GM20431 (cell line): Measurements from ENCODE around the gene ZNF655.
"Not testable (repeated sequence)": the region's sequence is repeated elsewhere in the genome, so short reads cannot be mapped to it uniquely, and the experiment has no call there.

Experiments
- in situ Hi-C: fragments of 300-500 bp; cut with MseI, MboI; formaldehyde crosslinking; loops from one replicate; pipeline ENCODE4 v1.15.0; 2020; ENCODE audit warnings: low sequenced_read_pairs; ENCODE audit not compliant: unreplicated experiment

The ZNF655 gene

DNA sequence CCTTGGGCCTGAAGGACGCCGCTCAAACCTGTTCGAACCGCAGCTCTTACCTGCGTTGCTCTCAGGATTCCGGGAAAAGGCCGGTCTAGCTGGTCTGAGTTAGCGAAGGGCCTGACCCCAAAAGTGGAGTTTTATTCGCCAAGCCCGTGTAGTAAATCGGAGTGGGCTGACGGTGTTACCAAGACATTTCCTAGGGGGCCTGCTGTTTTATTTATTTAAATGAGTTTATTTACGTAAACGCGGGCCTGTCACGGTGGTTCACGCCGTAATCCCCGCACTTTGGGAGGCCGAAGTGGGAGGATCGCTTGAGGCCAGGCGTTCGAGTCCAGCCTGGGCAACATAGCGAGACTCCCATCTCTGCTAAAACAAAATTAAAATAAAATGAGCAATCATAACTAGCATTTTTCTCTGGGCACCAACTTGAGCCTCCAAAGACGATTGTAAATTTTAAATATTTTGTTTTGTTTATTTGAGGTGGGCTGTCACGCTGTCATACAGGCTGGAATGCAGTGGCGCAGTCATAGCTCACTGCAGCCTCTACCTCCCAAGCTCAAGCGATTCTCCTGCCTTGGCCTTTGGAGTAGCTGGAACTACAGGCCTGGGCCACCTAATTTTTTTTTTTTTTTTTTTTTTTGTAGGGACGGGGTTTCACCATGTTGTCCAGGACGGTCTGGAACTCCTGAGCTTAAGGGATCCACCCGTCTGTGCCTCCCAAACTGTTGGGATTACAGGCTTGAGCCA is 903 bp downstream of the ZNF655 start:
- in situ Hi-C loops: no loop called here

DNA sequence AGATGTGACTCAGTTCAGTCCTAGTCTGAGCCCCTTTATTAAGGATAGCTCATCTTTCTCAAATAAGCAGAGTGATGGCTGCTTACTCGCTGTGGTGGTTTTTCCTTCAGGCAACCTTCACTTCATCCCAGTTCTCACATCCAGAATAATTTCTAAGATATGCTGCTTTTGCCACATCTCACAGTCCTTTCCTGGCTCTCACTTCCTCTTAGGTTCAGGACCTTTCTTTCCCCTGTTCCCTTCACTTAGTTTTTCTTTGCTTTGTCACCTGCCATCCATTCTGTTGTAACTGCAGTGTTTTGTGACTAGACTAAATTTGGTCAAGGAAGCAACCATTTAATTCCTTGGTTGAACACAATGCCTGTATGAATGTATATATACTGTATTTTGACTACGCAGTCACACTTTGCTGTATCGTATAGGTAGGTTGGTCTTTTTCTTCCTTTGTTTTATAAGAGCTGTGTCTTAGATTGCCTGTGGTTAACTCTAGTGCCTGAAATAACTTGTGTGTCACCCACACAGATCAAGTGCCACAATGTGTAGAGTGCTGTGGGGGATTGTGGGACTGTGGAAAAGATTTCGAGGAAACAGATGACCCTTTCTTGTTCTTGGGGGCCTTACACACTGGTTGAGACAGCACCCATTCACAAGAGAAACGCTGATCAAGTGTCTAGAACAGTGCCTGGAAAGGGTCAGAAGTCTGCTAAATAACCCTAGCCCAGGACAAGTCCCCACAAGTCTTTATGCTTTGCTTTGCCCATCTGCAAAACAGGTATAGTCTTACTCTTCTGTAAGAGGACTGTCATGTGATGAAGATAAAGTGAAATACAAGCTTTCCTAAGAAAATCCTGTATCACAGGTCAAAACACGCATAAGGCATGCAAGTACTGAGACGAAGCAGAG is 2.6 kb downstream of the ZNF655 start:
- in situ Hi-C loops: no loop called here

DNA sequence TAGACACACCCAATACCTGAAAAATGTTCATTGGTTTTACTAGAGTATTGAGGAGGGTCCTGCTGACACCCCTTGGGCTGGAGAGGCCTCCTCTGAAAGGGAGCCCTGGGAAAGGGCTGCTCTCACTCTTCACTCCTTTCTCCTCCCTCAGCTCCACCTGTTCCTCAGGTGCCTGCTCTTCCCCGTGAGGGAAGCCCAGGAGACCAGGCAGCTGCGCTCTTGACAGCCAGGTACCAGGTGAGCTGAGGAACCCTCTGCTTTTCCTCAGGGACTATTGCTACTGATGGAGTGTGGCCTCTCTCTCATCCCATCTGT is 3.3 kb downstream of the ZNF655 start:
- in situ Hi-C loops: no loop called here

DNA sequence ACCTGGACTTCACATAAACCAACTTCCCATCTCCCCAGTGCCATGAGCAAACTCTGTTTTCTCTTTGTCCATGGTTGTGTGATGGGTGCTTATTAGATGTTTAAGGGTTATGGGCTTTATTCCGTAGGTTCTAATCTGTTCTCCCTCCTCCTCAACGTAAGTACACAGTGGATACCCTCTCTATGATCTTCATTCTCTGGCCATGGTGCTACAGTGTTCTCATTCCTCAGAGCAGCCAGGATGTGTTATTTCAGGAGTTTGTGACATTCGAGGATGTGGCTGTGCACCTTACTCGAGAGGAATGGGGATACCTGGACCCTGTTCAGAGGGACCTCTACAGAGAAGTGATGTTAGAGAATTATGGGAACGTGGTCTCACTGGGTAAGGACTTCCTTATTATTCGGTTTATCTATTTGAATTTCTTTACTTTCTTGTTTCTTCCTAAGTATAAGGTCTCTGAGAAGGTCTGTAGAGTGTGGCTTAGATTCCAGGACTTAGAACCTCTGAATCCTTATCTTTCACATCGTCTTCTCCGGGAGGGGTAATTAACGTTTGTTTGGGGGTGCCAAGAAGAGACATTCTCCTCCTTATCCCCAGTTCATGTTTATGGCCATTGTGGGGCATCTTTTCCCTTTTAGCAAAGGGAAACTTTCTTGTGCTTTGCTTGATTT is 3.8 kb downstream of the ZNF655 start:
- in situ Hi-C loops: no loop called here

DNA sequence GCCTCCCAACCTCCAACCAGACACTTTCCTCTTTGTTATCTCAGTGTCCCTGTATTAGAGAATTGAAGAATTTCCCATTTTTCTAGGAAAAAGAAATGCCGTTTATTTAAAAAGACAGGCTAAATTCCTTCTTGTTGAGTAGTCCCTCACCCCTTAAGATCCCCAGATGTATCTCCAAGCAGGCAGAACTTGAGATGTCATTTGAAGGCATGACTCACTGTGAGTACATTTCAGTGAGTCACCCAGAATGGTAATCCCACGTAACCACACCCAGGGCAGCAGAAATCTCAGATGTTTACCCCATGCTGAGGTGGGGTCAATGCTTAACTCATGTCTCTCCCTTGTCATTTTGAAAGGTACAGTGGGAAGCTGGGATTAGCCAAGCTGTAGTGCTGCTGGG is 4.4 kb downstream of the ZNF655 start:
- in situ Hi-C loops: no loop called here

DNA sequence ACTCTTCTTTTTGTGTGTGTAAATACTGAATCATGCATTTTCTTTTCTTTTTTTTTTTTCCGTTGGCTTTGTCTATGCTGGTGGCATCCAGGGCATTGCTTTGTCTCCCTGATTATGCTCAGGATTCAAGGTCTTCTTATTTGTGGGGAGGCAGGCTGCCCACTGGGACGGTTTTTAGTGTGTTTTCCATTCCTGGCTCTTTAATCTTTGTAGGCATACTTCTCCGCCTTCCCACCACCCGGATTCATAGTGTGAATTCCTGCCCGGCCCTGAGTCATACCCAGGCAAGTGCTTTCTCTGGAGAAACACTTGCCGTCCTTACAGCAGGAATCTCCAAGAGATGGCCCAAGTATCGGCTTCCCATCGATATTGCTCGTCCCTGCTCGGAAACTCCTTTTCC is 5.2 kb downstream of the ZNF655 start:
- in situ Hi-C loops: no loop called here

DNA sequence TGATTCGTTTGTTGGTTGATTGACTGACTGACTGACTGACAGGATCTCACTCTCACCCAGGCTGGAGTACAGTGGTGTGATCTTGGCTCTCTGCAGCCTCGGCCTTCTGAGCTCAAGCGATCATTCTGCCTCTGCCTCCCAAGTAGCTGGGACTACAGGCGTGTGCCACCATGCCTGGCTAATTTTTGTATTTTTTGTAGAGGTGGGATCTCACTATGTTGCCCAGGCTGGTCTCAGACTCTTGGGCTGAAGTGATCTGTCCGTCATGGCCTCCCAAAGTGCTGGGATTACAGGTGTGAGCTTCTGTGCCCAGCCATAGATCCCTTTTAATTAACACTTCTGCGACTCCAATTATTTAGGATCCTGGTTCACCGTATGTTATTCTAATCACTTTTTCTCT is 10.3 kb downstream of the ZNF655 start:
- in situ Hi-C loops: not testable (repeated sequence)

DNA sequence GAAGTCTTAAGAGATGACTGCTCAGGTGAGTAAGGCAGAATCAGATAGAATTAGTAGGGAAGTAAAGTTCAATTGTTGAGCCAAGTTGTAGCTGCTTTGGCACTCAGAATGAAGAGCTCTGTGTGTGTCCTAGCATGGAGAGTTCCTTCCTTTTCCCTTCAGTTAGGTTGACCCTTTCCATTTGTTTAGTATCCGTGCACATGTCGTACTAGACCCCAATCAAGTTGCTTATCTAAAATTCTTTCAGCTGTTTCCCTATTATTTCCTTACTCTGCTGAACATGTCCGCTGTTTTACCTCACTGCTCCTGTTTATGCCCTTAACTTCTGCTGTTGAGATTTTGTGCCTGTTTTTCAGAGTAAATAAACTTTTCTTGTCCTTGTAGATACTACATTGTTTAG is 13.3 kb downstream of the ZNF655 start:
- in situ Hi-C loops: no loop called here

DNA sequence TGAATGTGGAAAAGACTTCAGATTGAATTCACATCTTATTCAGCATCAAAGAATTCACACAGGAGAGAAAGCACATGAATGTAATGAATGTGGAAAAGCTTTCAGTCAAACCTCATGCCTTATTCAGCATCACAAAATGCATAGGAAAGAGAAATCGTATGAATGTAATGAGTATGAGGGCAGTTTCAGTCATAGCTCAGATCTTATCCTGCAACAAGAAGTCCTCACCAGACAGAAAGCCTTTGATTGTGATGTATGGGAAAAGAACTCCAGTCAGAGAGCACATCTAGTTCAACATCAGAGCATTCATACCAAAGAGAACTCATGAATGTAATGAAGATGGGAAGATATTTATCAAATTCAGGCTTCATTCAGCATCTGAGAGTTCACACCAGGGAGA is 14.8 kb downstream of the ZNF655 start:
- in situ Hi-C loops: no loop called here

DNA sequence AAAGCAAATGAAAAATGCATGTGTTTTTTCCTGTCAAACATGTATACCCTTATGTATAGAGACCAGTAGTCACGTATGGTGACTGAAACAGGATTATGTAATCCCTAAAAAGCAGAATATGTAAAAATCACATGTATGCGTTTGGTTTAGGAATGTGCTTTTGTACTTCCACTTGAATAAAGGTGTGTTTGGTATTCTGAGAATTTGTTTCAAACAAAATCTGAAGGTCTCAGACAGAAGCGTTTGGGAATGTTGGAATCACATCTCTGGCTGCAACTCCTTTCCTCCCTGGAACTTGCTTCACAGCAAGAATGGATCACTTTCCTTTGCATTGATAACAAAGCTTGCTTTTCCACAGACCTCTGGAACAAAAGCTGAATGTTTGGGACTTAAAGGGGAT is 17.8 kb downstream of the ZNF655 start:
- in situ Hi-C loops: no loop called here

DNA sequence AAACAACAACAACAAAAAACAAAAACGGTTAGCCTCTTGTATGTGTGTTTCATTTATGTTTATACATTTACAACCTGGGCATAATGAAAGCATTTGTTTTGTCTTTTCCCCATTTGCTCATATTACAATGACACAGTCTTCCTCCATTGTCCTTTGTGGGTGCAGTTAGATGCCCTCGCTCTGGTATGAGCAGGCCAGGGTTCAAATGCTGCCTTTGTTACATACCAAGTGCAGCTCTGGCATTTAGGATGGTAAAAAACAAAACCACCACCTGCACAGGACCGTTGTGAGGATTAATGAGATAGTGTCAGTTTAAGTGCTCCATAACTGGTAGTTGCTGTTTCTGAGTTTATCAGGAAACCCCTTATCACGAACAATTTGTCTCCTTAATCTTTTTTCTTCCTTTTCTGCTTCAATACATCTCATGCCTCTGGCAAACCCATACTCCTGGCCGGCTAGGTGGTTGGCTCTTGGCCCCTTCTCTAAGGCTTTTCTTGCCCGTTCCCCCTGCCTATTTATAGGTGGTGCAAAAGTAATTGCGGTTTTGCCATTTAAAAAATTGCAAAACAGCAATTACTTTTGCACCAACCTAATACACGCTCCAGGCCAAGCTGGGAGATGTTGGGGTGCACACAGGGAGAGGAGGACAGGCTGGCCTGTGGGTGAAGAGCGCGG is 21.0 kb downstream of the ZNF655 start:
- in situ Hi-C loops: no loop called here

DNA sequence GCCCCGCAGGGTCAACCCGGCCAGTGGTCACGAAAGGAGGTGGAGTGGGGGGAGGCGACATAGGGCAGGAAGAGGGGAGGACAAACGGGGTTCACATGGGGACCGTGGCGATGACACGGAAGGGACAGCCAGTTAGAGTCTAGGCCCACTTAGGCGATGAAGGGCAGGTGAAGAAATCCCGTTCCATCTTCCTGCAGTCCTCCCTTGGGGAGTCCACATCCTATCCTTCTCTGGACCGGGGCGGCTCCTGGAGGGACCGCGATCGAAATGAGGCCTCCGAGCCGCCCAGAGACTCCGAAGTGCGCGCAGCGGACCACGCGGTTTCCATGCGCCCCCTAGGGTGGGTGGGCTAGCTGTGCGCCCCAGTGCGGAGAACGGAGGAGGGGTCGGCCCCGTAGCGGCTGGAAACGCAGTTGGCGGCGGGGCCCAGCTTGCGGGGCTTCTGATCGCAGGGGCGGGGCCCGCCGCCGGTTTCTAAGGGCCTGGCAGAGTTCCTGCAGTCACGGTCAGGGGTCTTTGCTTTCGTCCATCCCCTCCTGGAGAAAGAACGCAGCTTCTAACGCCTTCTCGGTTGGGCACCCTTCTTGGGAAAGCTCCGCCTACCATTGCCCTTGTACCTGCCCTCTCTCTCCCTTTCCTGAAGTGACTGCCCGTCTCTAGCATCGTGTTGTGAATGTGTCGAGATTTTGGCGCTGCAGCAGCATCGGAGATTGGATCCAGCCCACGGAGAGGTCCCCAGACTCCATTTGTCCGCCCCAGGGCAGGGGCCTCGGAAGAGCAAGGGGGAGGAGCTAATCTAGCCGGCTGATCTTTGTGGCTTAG is 21.7 kb downstream of the ZNF655 start:
- in situ Hi-C loops: no loop called here

DNA sequence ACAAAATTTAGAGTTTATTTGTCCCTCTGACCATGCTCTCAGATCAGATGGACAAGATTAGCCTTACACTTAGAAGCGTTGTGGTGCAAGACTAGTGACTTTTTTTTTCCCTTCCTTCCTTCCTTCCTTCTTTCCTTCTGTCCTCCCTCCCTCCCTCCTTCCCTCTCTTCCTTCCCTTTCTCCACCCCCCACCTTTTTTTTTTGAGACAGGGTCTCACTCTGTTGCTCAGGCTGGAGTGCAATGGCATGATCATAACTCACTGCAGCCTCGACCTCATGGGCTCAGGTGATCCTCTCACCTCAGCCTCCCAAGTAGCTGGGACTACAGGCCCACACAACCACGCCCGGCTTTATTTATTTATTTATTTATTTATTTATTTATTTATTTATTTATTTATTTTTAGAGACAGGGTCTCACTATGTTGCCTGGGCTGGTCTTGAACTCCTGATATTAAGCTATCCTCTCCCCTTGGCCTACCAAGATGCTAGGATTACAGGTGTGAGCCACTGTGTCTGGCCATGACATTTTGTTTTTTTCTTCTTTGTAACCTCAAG is 22.4 kb downstream of the ZNF655 start:
- in situ Hi-C loops: not testable (repeated sequence)

DNA sequence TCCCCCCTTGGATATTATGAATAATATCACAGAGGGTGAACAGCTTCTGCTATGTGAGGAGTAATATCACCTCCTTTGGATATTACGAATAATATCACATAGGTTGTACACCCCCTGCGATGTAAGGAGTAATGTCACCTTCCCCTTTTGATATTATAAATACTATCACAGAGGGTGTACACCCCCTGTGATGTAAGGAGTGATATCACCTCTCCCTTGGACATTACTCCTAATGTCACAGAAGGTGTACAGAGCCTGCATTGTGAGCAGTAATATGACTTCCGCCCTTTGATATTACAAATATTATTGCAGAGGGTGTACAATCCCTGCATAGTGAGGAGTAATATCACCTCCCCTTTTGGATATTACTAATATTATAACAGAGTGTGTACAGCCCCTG is 30.4 kb downstream of the ZNF655 start:
- in situ Hi-C loops: no loop called here

DNA sequence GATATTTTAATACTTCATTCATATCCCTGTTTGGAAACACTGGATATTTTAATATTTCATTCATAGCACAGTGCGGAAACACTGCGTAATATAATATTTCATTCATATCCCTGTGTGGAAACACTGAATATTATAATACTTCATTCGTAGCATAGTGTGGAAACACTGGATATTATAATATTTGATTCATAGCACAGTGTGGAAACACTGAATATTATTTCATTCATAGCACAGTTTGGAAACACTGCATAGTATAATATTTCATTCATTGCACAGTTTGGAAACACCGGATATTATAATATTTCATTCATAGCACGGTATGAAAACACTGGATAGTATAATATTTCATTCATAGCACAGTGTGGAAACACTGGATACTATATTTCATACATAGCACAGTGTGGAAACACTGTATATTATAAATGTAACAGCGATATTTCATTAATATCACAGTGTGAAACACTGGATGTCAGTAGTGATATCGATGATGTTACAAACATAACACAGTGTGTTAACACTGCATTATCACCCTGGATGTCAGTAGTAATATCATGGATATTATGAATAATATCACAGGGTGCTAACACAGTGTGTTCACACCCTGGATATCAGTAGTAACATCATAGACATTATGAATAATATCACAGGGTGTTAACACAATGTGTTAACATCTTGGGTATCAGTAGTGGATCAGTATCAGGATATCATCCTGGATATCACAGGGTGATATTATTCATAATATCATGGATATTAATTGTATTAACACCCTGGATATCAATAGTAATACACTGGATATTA is 36.7 kb downstream of the ZNF655 start:
- in situ Hi-C loops: no loop called here

DNA sequence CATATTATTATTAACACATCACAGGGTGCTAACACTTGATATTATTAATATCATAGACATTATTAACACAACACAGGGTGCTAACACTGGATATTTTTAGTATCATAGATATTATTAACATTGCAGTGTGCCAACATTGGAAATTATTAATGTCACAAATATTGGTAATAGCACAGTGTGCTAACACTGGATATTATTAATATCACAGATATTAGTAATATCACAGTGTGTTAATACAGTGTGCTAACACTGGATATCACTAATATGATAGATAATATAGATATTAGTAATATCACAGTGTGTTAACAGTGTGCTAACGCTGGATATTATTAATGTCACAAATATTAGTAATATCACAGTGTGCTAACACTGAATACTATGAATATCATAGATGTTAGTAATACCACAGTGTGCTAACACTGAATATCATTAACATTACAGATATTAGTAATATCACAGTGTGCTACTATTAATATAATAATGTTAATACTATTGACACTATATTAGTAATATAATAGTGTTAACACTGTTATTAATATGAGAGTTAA is 38.0 kb downstream of the ZNF655 start:
- in situ Hi-C loops: no loop called here

DNA sequence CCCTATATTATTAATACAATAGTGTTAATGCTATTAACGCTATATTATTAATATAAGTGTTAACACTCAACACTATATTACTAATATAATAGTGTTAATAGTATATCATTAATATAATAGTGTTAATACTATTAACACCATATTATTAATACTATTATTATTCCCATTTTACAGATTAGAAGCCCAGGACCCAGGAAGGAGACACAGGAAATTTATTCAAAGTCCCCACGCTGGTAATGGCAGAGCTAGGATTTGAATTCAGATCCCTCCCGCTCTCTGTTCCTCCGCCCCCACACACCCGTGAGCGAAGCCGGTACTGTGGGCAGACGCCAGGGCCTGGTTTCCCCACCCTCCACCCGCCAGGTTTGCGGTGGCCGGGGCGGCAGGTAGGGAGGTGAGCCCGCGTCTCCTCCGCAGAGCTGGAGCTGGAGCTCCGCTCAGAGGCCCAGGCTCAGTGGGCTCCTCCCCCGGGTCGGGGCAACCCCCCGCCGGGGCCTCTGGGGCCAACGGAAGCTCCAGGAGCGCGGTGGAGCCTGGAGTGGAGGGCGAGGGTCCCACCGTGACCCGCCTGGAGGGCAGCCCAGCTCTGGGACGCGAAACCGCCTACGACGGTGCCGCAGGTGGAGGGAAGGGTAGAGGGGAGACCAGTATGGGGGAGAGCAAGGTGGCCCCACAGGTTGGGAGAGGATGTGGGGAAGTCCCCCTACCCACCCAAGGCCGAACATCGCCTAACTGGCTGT is 39.5 kb downstream of the ZNF655 start, which contains the start of gene TMEM225B:
TSS of gene TMEM225B (plus strand) at position 506 of the 740 bp plus-strand sequence. CDS start 6,122 bp downstream, outside the sequence.
- in situ Hi-C loops: no loop called here

DNA sequence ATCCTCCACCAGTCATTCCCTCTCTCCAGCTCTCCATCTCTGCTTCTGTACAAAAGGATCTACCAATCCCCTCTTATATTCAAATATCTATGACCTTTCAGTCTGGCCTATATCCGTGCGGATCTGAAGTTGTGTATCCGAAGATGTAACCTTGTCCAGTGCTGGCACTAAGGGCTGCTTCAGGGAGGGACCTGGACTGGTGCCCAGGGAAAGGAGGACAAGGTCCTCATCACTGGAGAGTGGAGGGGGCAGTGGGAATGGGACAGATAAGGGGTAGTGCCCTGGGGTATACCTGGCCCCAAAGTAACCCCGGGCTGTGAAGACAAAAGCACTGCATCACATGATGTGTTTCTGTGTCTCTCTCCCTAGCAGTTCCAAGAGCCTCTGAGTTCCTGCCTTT is 41.4 kb downstream of the ZNF655 start:
- in situ Hi-C loops: no loop called here
